CD4-positive, alpha-beta T cell treated with Interleukin-6 at 100 ng/mL for 8 hours (primary cell): ENCODE measurements around the gene TSTD1.
A peak's percentile ranks its signal among the peaks of the same experiment; 100 is the strongest.
"Not testable (repeated sequence)": the region's sequence is repeated elsewhere in the genome, so short reads cannot be mapped to it uniquely, and the experiment has no call there.

Experiments used
- DNase-seq: peaks from one replicate; pipeline ENCODE4 v3.0.0-alpha.2; 2020; ENCODE audit warnings: mixed read lengths, low spot score

The TSTD1 gene

DNA sequence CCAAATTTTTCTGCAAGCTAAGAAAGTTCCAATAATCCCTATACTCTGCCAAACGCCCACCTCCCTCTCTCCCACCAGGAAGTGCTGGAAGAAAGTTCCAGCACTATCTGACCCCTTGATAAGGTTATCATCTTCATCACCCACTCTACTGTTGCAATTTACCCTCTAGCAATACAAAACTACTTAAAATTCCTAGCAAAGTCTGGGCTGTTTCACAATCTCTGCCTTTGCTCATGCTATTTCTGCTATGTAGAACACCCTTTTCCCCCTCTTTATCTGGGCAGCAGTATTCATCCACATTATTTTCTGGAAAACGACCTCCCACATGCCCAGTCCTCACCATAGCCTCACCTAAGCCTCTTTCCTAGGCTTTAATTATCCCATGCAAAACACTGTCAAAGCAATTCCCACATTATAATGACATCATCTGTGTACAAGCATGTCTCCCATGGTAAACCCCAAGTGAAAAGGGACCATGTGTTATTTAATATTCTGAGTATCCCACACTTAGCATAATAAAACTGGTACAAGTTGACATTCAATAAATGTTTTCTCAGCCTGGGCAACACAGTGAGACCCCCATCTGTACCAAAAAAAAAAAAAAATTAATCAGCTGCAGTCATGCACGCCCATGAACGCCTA lies 29.8 kb downstream of the TSTD1 start:
- no peak for DNase-seq

DNA sequence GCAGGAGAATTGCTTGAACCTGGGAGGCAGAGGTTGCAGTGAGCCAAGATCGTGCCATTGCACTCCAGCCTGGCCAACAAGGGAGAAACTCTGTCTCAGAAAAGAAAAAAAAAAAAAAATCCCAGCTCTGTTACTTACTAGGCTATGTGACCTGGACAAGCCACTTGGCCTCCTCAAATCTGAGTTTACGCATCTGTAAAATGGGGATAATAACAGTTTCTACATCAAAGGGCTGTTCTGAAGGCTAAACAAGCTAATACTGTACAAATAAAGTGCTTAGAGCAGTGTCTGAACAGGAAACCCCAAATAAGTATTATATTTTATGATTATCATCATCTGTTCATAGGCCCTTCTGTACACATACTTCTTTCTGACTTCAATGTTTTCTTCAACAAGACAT lies 31.4 kb downstream of the TSTD1 start:
- no peak for DNase-seq

DNA sequence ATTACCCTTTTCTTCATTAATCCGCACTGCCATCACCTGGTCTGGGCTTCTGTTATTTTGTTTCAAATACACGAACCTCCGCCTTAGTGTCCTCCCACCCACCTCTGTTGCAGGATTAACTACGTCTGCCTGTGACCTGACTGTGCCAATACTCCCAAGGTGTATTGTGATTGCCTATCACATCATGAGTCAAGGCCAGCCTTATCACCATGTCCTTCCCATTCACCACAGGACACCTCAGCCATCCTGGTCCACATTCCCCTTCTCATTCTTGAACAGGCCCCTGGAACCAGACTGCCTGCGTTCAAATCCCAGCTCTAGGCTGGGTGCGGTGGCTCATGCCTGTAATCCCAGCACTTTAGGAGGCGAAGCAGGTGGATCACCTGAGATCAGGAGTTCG lies 32.2 kb downstream of the TSTD1 start:
- DNase-seq = no peak

DNA sequence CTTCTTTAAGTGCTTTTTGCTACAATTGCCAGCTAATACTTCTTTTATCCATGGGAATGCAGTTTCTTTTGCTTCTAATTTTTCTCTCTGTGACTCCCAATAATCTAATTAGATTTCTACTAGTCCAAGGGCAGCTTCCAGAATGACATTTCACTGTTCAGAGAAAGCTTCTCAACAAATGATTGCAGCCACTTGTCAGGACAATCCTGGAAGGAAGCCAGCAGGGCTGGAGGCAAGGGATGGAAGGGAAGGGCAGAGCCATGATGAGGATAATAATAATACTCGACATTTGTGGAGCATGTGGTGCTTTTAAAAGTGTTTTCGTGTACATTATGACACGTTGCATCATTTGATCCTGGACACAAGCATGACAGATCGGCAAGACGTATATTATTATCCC lies 37.2 kb downstream of the TSTD1 start:
- no peak for DNase-seq

DNA sequence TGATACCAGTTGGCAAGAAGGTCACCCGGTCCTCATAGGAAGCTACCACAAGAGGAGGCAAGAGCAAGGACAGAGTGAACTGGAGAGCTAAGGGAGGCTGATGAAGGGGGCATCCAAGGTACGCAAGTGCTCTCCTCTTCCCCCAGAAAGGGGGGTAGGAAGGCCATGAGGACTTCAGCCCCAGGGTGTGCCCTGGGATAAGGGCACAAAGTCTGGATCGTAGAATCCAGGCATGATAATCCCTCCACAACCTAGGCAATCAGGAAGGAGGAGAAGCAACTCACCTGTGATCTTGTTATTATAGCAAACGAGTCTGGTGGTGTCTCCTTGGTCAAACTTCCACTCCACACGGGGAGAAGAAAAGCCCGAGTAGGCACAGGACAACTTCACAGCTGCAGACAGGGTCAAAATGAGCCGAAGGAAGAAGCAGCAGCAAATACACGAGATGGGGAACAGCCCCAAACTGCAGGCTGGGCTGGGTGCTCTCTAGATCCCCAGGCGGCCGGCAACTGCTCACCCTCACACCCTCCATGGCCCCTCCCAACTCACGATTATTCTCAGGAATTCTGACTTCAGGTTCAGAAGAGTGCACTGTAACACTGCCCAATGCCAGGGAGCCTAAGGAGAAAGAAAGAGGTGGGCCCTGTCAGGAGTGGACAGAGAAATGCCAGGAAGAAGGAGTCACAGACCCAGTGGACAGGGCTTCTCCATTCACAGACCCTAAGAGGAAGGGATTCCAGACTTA lies 37.9 kb downstream of the TSTD1 start:
- DNase-seq = no peak

DNA sequence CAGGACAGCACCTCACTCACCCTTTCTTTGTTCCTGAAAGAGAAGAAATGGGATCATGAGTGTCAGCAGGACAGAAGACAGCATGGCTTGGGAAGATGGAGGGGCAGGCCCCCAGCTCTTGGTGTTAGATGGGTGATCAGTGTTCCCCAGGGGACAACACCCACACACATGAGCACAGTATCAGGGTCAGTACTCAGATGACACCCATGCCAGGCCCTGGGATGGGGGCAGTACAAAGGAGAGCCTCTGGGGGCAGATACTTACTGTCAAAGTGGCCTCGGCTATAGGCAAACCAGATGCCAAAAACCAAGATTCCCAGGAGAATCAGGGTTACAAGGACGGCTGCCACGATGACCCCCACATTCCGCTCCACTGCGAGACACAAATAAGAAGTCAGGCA lies 39.4 kb downstream of the TSTD1 start:
- DNase-seq = no peak

DNA sequence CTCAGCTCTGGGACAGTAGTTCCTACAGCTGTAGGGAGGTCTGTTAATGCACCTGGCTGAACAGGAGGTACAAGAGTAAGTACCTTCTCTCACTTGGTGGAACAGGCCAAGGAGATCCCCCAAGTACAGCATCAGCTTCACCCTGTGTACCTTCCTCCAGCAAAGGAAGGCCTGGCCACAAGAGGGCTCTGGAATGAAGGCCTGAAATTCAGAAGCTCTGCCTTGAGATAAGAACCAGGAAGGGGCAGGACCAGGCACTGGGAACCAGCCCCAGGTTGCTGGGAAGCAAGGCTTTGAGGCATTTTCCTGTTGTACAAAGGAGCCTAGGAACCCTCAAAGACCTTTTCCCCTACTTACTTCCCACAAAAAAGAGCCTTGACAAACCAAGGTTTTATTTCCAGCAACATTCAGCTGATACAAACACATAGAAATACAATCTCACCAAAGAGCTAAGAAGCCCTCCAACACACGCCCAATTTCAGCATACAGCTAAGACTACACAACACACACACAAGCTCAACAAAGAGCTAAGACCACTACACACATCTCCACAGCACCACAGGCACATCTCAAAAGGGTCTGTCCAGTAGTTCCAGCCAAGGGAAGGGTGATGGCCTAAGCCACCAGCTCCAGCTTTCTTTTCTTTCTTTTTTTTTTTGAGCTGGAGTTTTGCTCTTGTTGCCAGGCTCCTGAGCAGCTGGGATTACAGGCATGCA lies 41.3 kb downstream of the TSTD1 start:
- peak; percentile 51 for DNase-seq

DNA sequence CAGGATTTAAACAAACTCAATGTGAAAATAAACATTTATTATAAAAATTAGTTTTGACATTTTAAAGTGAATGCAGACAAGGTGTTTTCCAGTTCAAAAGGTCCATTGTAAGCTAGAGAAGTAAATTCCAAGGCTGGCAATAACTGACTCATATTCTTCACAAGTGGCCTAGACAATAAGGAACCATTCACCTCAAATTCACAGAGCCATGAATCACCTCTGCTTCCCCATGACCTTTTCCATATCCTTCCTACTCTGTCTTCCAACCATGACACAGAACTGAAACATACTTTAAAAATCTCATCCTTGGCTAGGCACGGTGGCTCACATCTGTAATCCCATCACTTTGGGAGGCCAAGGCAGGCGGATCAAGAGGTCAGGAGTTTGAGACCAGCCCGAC lies 42.6 kb downstream of the TSTD1 start:
- no peak for DNase-seq

DNA sequence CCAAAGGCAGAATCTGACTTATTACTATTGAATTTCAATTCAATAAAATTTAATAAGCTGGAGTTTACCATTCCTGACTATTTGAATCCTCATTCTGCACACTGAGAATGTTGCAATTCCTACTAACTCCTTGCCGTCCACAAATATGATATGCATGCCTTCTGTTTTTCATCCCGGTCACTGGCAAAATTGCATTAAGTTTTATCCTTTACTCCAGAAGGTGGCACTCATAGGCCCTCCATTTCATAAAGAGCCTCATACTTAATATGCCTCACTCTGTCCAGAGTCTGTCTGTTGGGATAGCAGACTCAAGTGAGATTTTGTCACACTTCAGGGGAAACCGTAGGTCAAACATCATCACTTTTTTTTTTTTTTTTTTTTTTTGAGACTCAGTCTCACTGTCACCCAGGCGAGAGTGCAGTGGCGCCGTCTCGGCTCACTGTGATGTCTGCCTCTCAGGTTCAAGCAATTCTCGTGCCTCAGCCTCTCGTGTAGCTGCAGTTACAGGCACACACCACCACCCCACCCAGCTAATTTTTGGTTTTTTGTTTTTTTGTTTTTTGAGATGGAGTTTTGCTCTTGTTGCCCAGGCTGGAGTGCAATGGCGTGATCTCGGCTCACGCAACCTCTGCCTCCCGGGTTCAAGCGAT lies 45.1 kb downstream of the TSTD1 start:
- DNase-seq = no peak

DNA sequence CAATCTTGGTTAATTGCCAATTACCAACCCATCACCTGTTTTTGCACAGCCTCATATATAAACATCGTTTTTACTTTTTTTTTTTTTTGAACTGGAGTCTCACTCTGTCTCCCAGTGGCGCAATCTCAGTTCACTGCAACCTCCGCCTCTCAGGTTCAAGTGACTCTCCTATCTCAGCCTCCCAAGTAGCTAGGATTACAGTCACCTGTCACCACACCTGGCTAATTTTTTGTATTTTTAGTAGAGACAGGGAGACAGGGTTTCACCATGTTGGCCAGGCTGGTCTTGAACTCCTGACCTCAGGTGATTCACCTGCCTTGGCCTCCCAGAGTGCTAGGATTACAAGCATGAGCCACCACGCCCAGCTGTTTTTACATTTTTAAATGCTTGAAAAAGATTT lies 46.7 kb downstream of the TSTD1 start:
- not testable (repeated sequence) for DNase-seq
